ENCODE results near the gene HNRNPLL.
"Not testable (repeated sequence)": the region's sequence is repeated elsewhere in the genome, so short reads cannot be mapped to it uniquely, and the experiment has no call there.

Gene HNRNPLL

DNA sequence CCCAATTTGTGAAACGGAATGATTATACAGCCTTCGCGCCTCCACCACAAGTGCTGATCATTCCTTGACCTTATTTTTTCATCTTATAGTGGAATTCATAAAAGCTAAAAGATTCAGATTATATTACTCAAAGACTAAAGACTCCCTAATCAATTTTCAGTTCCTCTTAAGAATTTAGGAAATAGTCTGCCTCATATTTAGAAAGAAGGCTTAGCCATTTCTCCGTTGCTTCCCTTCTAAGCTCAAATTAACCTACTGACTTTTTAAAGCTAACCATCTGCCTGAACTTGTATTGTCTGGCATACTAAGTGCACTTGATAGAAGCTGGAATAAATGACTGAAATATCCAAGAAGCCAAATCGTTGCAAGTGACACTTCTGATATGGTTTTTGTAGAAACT lies 44.7 kb downstream of the HNRNPLL start:
- no peak for DNase-seq
- intact Hi-C loops (cut with DNase I) = no loop called here

DNA sequence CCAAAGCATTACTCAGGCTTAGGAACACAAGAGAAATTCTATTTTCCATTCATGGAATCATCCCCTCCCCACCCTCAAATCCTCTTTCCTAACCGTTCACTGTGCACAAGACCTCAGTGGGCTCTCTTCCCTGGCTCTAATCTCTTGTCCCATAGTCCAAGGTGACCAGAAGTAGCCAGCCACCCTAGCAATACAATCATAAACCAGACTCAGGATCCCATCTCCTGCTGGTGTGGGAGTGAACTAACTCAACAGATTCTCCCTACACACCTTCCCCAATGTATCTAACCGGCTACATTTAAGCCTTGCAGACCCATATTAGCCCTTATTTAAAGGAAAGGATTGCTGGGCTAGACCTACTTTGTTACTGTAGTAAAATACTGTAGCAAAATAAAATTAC lies 45.5 kb downstream of the HNRNPLL start:
- intact Hi-C loops (cut with DNase I) = no loop called here
- no peak for DNase-seq

DNA sequence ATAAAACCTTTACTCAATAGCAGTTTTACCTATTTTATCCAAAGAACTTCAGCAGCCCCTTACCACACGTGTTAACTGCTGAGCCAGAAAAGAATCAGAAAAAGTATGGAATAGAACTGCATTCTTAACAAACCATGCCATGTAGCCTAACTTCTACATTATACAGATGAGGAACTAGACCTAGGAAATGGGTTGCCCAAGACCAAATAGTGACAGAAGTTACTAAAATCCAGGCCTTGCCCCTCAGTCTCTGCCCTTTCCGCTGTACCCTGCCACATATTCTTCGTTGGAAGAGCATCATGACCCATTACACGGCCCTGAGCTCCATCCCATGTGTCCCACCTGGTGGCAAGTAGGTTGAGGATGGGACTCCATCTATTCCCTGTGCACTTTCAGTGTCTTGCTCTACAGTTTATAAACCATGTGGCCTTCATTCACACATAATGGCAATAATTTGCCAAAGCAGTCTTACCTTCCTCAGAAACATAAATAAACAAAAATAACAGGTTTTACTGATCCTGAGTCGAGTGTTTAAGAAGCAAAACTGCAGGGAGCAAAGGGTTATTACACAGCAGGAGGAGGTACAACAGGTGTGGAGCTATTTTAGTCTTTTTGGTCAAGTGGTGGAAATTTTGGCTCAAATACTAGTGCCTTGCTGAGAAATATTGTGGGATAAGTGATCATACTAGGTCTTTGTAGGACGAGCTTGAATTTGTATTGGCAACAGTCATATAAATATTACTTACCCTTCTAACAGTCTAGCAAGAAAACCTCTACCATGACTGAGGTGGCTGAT lies 46.5 kb downstream of the HNRNPLL start:
- DNase-seq = no peak
- intact Hi-C loops (cut with DNase I) = no loop called here

GRCh38 chr2:38554973-38555595 lies 47.6 kb downstream of the HNRNPLL start:
- DNase-seq = peak in 1 of 10 donors; percentile 49
- intact Hi-C loops (cut with DNase I) = no loop called here

DNA sequence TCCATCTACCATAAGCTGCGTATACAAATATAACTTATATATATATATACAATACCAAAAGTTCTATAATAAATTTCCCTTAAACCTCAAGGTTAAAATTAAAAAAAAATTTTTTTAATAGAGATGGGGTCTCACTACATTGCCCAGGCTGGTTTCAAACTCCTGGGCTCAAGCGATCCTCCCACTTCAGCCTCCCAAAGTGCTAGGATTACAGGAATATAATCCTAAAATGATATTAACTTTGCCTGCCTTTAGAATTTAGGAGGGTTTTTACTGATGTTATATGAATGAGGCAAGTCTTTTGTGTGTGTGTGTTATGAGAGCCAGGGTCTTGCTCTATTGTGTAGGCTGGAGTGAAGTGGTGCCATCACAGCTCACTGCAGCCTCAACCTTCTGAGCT lies 49.2 kb downstream of the HNRNPLL start:
- DNase-seq = no peak
- intact Hi-C loops (cut with DNase I) = no loop called here

DNA sequence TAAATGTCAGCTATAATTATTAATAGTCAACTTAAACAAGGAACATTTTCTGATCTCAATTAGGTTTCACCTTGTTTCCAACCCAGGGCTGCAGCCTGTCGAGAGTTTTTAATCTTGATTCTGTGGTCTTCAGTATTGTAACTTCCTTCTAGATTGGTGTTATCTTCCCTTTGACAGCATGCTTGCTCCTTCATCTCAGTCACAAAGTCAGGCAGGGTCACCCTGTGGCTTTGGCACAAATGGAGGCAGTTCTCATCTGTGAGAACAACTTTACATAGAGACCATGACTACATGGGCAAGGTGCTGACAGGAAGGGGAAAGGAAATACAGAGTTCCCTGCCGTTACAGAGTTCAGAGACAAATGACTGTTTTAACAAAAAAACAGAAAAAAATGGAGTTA lies 50.5 kb downstream of the HNRNPLL start:
- DNase-seq = no peak
- intact Hi-C loops (cut with DNase I) = no loop called here

GRCh38 chr2:38551746-38552145 lies 51.0 kb downstream of the HNRNPLL start:
- intact Hi-C loops (cut with DNase I) = no loop called here
- no peak for DNase-seq

DNA sequence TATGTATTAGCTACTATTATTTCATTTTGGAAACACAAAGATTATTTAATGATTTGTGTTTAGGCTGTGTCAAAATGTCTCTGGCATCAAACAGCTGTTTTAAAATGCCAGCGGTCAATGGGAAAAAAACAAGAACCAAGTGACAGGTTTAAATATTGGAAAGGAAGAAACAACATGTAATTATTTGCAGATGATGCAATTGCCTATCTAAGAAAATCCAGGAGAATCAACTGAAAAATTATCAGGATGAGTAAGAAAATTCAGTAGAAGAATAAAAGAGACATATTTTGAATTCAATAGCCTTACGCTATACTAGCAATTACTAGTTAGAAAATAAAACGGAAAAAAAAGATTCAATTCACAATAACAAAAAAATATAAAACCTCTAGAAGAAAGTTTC lies 51.6 kb downstream of the HNRNPLL start:
- DNase-seq = no peak
- intact Hi-C loops (cut with DNase I) = no loop called here

GRCh38 chr2:38549851-38550250 lies 52.9 kb downstream of the HNRNPLL start:
- DNase-seq = no peak
- intact Hi-C loops (cut with DNase I) = no loop called here

- intact Hi-C loops (cut with DNase I) = no loop called here
Measured at GRCh38 chr2:38549071-38549704, 53.5 kb downstream of the HNRNPLL start.

GRCh38 chr2:38547791-38548190 lies 54.9 kb downstream of the HNRNPLL start:
- intact Hi-C loops (cut with DNase I) = no loop called here

More at GRCh38 chr2:38549071-38549704, 53.5 kb downstream of the HNRNPLL start:
- DNase-seq = no peak

DNA sequence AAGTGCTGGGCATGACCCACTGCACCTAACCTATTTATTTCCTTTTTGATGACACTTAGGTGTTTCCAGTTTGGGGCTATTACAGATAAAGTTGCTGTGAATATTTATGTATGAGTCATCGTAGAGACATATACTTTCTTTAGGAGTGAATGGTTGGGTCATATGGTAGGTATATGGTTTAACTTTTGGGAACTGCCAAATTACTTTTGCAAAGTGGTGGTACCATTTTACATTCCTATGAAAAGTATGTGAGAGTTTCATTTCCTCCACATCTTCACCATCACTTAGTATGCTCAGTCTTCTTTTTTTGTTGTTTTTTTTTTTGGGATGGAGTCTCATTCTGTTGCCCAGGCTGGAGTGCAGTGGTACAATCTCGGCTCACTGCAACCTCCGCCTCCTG lies 56.1 kb downstream of the HNRNPLL start:
- DNase-seq = no peak
- intact Hi-C loops (cut with DNase I) = no loop called here

More at GRCh38 chr2:38547791-38548190, 54.9 kb downstream of the HNRNPLL start:
- DNase-seq = no peak

- intact Hi-C loops (cut with DNase I) = no loop called here
- DNase-seq = no peak
Measured at GRCh38 chr2:38546064-38546463, 56.7 kb downstream of the HNRNPLL start.

DNA sequence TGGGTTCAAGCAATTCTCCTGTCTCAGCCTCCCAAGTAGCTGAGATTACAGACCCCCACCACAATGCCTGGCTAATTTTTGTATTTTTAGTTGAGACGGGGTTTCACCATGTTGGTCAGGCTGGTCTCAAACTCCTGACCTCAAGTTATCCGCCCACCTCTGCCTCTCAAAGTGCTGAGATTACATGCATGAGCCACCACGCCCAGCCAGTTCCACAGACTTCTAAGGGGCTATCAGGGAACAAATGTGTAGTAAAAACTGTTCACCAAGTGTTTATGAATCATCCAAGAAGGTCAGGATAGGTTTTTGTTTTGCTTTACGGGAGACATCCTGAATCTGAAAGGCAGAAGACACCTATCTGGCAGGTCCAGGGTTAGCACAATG lies 60.5 kb downstream of the HNRNPLL start:
- intact Hi-C loops (cut with DNase I); DNase-seq: not testable (repeated sequence)

- intact Hi-C loops (cut with DNase I) = no loop called here
- no peak for DNase-seq
Measured at GRCh38 chr2:38540580-38541286, 62.0 kb downstream of the HNRNPLL start.

GRCh38 chr2:38539086-38539485 lies 63.6 kb downstream of the HNRNPLL start:
- intact Hi-C loops (cut with DNase I) = no loop called here
- no peak for DNase-seq

- intact Hi-C loops (cut with DNase I) = no loop called here
Measured at GRCh38 chr2:38537937-38538525, 64.7 kb downstream of the HNRNPLL start.

GRCh38 chr2:38537296-38537695 lies 65.4 kb downstream of the HNRNPLL start:
- DNase-seq = not testable (repeated sequence)

More at GRCh38 chr2:38537937-38538525, 64.7 kb downstream of the HNRNPLL start:
- DNase-seq = no peak

GRCh38 chr2:38535744-38536506 lies 66.8 kb downstream of the HNRNPLL start:
- intact Hi-C loops (cut with DNase I) = no loop called here
- peak; percentile 58 to 96 (median 78) for DNase-seq

More at GRCh38 chr2:38537296-38537695, 65.4 kb downstream of the HNRNPLL start:
- intact Hi-C loops (cut with DNase I) = not testable (repeated sequence)

- intact Hi-C loops (cut with DNase I) = no loop called here
Measured at GRCh38 chr2:38535404-38535743, 67.4 kb downstream of the HNRNPLL start.

More at GRCh38 chr2:38535404-38535743, 67.4 kb downstream of the HNRNPLL start:
- DNase-seq = no peak

Measured in posterior cingulate gyrus (tissue), 11 donors.